Mesenchymal stem cell (in vitro differentiated cells and primary cell): ENCODE measurements around the gene PMVK. TPM values are rescaled to one million over a fixed set of nuclear protein-coding genes. Genes with fewer than 3 reads are reported as not detected.

Source experiments
- DNase-seq: peaks from one replicate; pipeline ENCODE4 v3.0.0-alpha.2; 2013
- H2AFZ ChIP-seq: one replicate; pipeline ENCODE4 v1.6.1; 2013; ENCODE audit warnings: low read depth, mild to moderate bottlenecking, control low read depth, inconsistent platforms, low read length, moderate library complexity
- H2AK5ac ChIP-seq: 2 replicates; pipeline ENCODE4 v1.6.1; 2013; ENCODE audit warnings: low read length, moderate library complexity, mild to moderate bottlenecking, inconsistent platforms; ENCODE audit not compliant: severe bottlenecking
- H2BK120ac ChIP-seq: one replicate; pipeline ENCODE4 v1.6.1; 2013; ENCODE audit warnings: low read depth, mild to moderate bottlenecking, inconsistent platforms, low read length, moderate library complexity
- H2BK12ac ChIP-seq, 2 experiments: one replicate each; pipeline ENCODE4 v1.6.1; 2013; ENCODE audit warnings: inconsistent platforms in 2 of 2, low read length in 2 of 2, mild to moderate bottlenecking in 2 of 2, moderate library complexity in 2 of 2, control low read depth in 1 of 2
- H2BK15ac ChIP-seq: one replicate; pipeline ENCODE4 v1.6.1; 2013; ENCODE audit warnings: mild to moderate bottlenecking, low read depth, inconsistent platforms; ENCODE audit not compliant: poor library complexity, severe bottlenecking
- H2BK5ac ChIP-seq: 2 replicates; pipeline ENCODE4 v1.6.1; 2013; ENCODE audit warnings: low read depth, mild to moderate bottlenecking, low read length, control low read depth, inconsistent platforms; ENCODE audit not compliant: poor library complexity, severe bottlenecking
- H3K14ac ChIP-seq, 2 experiments: one replicate each; pipeline ENCODE4 v1.6.1; 2013; ENCODE audit warnings: inconsistent platforms in 2 of 2, low read length in 2 of 2, control low read depth in 1 of 2, mild to moderate bottlenecking in 1 of 2, moderate library complexity in 1 of 2
- H3K18ac ChIP-seq, 2 experiments: one replicate each; pipeline ENCODE4 v1.6.1; 2013; ENCODE audit warnings: inconsistent platforms in 2 of 2, low read length in 2 of 2, control low read depth in 1 of 2, low read depth in 1 of 2, mild to moderate bottlenecking in 1 of 2
- H3K23ac ChIP-seq, 2 experiments: one replicate each; pipeline ENCODE4 v1.6.1; 2013; ENCODE audit warnings: inconsistent platforms in 2 of 2, low read length in 2 of 2, mild to moderate bottlenecking in 2 of 2, moderate library complexity in 2 of 2, control low read depth in 1 of 2
- H3K27ac ChIP-seq: 2 replicates; pipeline ENCODE4 v1.5.1; 2013; ENCODE audit warnings: mild to moderate bottlenecking, moderate library complexity, low read length, control low read depth, inconsistent platforms; ENCODE audit not compliant: poor library complexity, severe bottlenecking
- H3K27me3 ChIP-seq, 2 experiments: 2 replicates each; pipeline versions ENCODE4 v1.6.1 to v1.7.0; 2013; ENCODE audit warnings: low read length in 2 of 2, mild to moderate bottlenecking in 2 of 2, moderate library complexity in 2 of 2, control low read depth in 1 of 2, inconsistent platforms in 1 of 2; ENCODE audit not compliant: control insufficient read depth in 1 of 2, insufficient read depth in 1 of 2
- H3K36me3 ChIP-seq, 2 experiments: 2 replicates each; pipeline versions ENCODE4 v1.6.1 to v1.7.0; 2013; ENCODE audit warnings: low read length in 2 of 2, control low read depth in 1 of 2, inconsistent platforms in 1 of 2, low read depth in 1 of 2, mild to moderate bottlenecking in 1 of 2; ENCODE audit not compliant: insufficient read depth in 2 of 2, control insufficient read depth in 1 of 2
- H3K4ac ChIP-seq, 2 experiments: one replicate each; pipeline ENCODE4 v1.6.1; 2013; ENCODE audit warnings: inconsistent platforms in 2 of 2, low read length in 2 of 2, mild to moderate bottlenecking in 2 of 2, moderate library complexity in 2 of 2, control low read depth in 1 of 2, low read depth in 1 of 2
- H3K4me1 ChIP-seq: 2 replicates; pipeline ENCODE4 v1.6.1; 2013; ENCODE audit warnings: low read depth, low read length, control low read depth; ENCODE audit not compliant: control insufficient read depth, insufficient read depth
- H3K4me2 ChIP-seq: 2 replicates; pipeline ENCODE4 v1.6.1; 2013; ENCODE audit warnings: low read length, mild to moderate bottlenecking, inconsistent platforms; ENCODE audit not compliant: poor library complexity, severe bottlenecking
- H3K4me3 ChIP-seq, 2 experiments: 2 replicates each; pipeline versions ENCODE4 v1.5.1 to v1.7.0; 2013; ENCODE audit warnings: low read length in 2 of 2, mild to moderate bottlenecking in 2 of 2, control low read depth in 1 of 2, low read depth in 1 of 2; ENCODE audit not compliant: insufficient read depth in 1 of 2
- H3K79me1 ChIP-seq: replicated peaks from 2 replicates; pipeline ENCODE4 v1.6.1; 2013; ENCODE audit warnings: mild to moderate bottlenecking, control low read depth, low read length, inconsistent platforms; ENCODE audit not compliant: poor library complexity, severe bottlenecking
- H3K9ac ChIP-seq: 2 replicates; pipeline ENCODE4 v1.7.0; 2013; ENCODE audit warnings: mild to moderate bottlenecking, low read length, moderate library complexity
- H3K9me3 ChIP-seq: 2 replicates; pipeline ENCODE4 v1.7.0; 2013; ENCODE audit warnings: mild to moderate bottlenecking, low read length; ENCODE audit not compliant: control insufficient read depth
- H4K8ac ChIP-seq: one replicate; pipeline ENCODE4 v1.6.1; 2013; ENCODE audit warnings: inconsistent platforms, mild to moderate bottlenecking, low read length, moderate library complexity
- H4K91ac ChIP-seq: one replicate; pipeline ENCODE4 v1.6.1; 2013; ENCODE audit warnings: mild to moderate bottlenecking, low read length, inconsistent platforms
- WGBS: methylation state at CpG from one replicate; pipeline ENCODE4 v1.1.7; 2013; ENCODE audit warnings: mixed read lengths; 5-methylcytosine and 5-hydroxymethylcytosine counted together
- polyA plus RNA-seq, 2 experiments: library from polyadenylated mRNA; stranded (reverse); fragments of 200-250 nt; gene quantifications; one replicate each; pipeline ENCODE4 v1.2.3, GENCODE V29; 2013

The PMVK gene
- polyA plus RNA-seq (2013, experiment 1 of 2), result 21.3 TPM
- 21.1 TPM for polyA plus RNA-seq (2013, experiment 2 of 2)

DNA sequence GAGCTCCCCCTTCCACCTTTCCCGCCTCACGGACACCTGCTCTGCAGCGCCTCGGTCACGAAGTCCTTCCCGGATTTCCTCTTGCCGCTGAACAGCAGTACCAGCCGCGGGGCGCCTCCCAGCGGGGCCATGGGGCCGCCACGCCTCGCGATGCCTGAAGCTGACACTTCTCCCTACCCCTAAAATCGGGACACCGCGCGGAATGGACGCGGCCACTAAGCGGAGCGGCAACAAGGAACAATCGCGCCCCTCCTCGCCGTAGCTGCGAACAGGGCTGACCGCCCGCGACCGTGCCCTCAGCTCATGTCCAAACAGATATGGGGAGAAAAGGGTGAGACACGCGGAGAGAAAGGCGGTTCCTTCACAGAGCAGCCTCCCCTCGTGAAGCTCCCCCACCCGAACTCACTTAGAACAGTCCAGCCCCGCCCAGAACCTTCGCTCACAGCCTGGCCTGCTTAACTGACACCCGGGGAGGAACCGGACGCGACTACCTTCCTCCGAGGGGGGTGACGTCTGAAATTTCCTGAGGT, at the start of gene PMVK:
Gene PMVK (minus strand): TSS at position 165 of the 530 bp plus-strand sequence. CDS start 34 bp downstream, at position 131.
- peak; percentile 98 for DNase-seq
- H2BK15ac ChIP-seq, result peak within 1 kb of the TSS; percentile 90
- H3K9ac ChIP-seq, result peak within 1 kb of the TSS; percentile 100
- peaks cover 18% of the 10 kb centered on the region for H3K79me1 ChIP-seq
- no peaks in the 10 kb centered on the region for H3K9me3 ChIP-seq
- H3K27me3 ChIP-seq, result no peaks in the 10 kb centered on the region
- H3K4me3 ChIP-seq, result peak within 1 kb of the TSS; percentile 81 to 100
- H2AK5ac ChIP-seq, result peak within 1 kb of the TSS; percentile 57
- peak within 1 kb of the TSS; percentile 87 for H3K4me2 ChIP-seq
- peak within 1 kb of the TSS; percentile 97 for H2BK5ac ChIP-seq
- H3K4ac ChIP-seq, result peak within 1 kb of the TSS; percentile 89 to 96
- H4K8ac ChIP-seq, result peak within 1 kb of the TSS; percentile 98
- peak within 1 kb of the TSS; percentile 95 for H2AFZ ChIP-seq
- H4K91ac ChIP-seq, result peak within 1 kb of the TSS; percentile 99
- peaks cover 15% of the 10 kb centered on the region for H3K4me1 ChIP-seq
- H3K14ac ChIP-seq, result peak within 1 kb of the TSS in 1 of 2 experiments; percentile 96
- H3K23ac ChIP-seq, result peak within 1 kb of the TSS in 1 of 2 experiments; percentile 84
- H3K27ac ChIP-seq, result peak within 1 kb of the TSS; percentile 99
- H3K36me3 ChIP-seq, result peaks cover 4 to 7% of the 10 kb centered on the region in 2 experiments
- peak within 1 kb of the TSS; percentile 98 to 99 for H3K18ac ChIP-seq
- peak within 1 kb of the TSS; percentile 98 for H2BK12ac ChIP-seq
- WGBS, result 0% methylated on average over 38 of the region's 45 CpGs
- H2BK120ac ChIP-seq, result peak within 1 kb of the TSS; percentile 98

- peaks cover 22 to 28% of the 10 kb centered on the region in 2 experiments for H3K36me3 ChIP-seq
- peak overlapping the region in 1 of 2 experiments; percentile 38 for H2BK12ac ChIP-seq
- peak overlapping the region in 1 of 2 experiments; percentile 66 for H3K4ac ChIP-seq
- no peak overlapping the region for H2BK5ac ChIP-seq
- no peak overlapping the region for H3K14ac ChIP-seq
- H3K9me3 ChIP-seq, result no peaks in the 10 kb centered on the region
- H3K79me1 ChIP-seq, result peaks cover 30% of the 10 kb centered on the region
- H3K27ac ChIP-seq, result peak overlapping the region; percentile 7
- H3K4me3 ChIP-seq, result peak overlapping the region; percentile 64 to 91
- H2AFZ ChIP-seq, result no peak overlapping the region
- peak overlapping the region; percentile 91 for H3K4me2 ChIP-seq
- H3K23ac ChIP-seq, result no peak overlapping the region
- no peak for DNase-seq
- 36% methylated on average over 10 of the region's 17 CpGs for WGBS
- no peak overlapping the region for H2BK15ac ChIP-seq
- peak overlapping the region; percentile 27 for H4K8ac ChIP-seq
- H3K4me1 ChIP-seq, result peaks cover 10% of the 10 kb centered on the region
- peak overlapping the region; percentile 73 for H4K91ac ChIP-seq
- H2AK5ac ChIP-seq, result peak overlapping the region; percentile 64
- no peak overlapping the region for H2BK120ac ChIP-seq
- no peaks in the 10 kb centered on the region for H3K27me3 ChIP-seq
- H3K18ac ChIP-seq, result no peak overlapping the region
- H3K9ac ChIP-seq, result peak overlapping the region; percentile 89
Observed at GRCh38 chr1:154983776-154984466, 47.4 kb upstream of the PMVK start.

DNA sequence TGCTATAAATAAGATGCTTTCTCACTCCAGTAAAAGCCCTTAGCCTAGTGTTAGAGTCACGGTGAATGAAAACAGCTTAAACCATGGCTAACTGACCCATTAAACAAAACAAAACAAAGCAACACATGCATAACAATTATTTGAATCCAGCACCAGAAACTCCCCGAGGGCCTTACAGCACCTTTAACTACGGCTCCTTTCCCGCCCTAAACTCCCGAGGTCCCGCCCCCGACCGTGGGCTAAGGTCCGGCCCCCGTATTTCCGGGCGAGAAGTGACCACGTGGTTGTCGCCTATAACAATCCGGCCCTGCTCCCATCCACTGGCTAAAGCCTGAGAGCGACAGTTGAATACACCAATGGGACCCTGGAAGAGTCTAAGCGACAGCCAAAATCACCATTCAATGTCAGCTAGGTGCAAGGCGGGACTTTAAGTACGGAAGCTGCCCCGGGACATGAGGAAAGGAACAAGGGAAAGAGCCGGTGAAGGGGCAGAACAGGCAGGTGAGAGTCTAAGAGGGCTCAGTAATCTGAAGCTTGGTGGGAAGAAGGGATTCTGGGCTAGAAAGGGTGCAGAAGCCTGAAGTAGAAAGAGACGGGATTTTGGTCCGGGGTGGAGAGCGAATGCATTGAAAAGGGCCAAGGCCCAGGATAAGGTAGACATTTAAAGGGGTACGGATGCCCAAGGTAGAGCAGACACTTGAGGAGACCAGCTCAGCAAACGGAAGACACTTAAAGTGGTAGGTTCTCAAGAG, 46.6 kb upstream of the PMVK start, which contains the start of gene FLAD1:
Gene FLAD1 (plus strand): TSS at position 448 of the 752 bp plus-strand sequence. CDS start 351 bp downstream, outside the sequence.
- Histone ChIP-seq H3K27ac (peak within 1 kb of the TSS; percentile 66), H3K4ac (peak within 1 kb of the TSS in 1 of 2 experiments; percentile 66), H3K9me3 (no peaks in the 10 kb centered on the region), H3K4me3 (peak within 1 kb of the TSS; percentile 64 to 91), H3K79me1 (peaks cover 24% of the 10 kb centered on the region), H2AK5ac (peak within 1 kb of the TSS; percentile 64), H3K36me3 (peaks cover 15 to 25% of the 10 kb centered on the region in 2 experiments), H2BK12ac (peak within 1 kb of the TSS in 1 of 2 experiments; percentile 38), H2BK5ac (no peak within 1 kb of the TSS), H3K9ac (peak within 1 kb of the TSS; percentile 89), H3K27me3 (no peaks in the 10 kb centered on the region), H3K4me1 (peaks cover 9% of the 10 kb centered on the region), H3K4me2 (peak within 1 kb of the TSS; percentile 91), H3K23ac (no peak within 1 kb of the TSS), H3K14ac (no peak within 1 kb of the TSS), H2BK120ac (no peak within 1 kb of the TSS), H3K18ac (no peak within 1 kb of the TSS), H4K91ac (peak within 1 kb of the TSS; percentile 73), H2AFZ (peak within 1 kb of the TSS; percentile 73), H2BK15ac (no peak within 1 kb of the TSS), H4K8ac (peak within 1 kb of the TSS; percentile 27)
- WGBS, result under 1% methylated on average over 26 of the region's 26 CpGs
- DNase-seq, result peak; percentile 100
